ENCODE data around the gene MED23.

Gene MED23

DNA sequence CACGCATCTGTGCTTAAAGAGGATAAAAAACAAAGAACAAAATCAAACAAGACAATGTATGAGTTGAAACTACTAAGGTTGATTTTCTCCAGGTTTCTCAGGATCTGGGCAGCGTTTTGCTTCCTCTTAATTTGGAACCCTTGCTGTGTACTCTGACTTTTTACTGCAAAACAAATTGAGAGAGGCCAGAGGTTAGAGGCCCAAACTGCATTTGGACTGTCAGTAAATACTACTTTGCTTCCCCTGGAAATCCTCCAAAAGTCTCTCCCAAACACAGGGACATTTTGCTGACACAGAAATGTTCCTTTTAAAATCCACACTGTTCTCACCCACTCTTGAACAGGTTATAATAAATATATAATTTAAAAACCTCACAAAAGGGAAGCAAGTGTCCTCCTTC is 53.9 kb downstream of the MED23 start:
- H3F3A ChIP-seq (ENCODE audit: low read depth), result no peaks in the 10 kb centered on the region
- no peaks in the 10 kb centered on the region for H3K9me3 ChIP-seq (ENCODE audit: insufficient read depth, low read depth, low read length)
- no peaks in the 10 kb centered on the region for H3K4me1 ChIP-seq (ENCODE audit: insufficient read depth, low read length, poor library complexity, severe bottlenecking)
- H3K27me3 ChIP-seq (ENCODE audit: insufficient read depth, low read length, poor library complexity, severe bottlenecking), result no peaks in the 10 kb centered on the region
- H3K4me3 ChIP-seq (ENCODE audit: low read length, poor library complexity, severe bottlenecking), result no peak overlapping the region
- TF ChIP-seq, protein P1, sequence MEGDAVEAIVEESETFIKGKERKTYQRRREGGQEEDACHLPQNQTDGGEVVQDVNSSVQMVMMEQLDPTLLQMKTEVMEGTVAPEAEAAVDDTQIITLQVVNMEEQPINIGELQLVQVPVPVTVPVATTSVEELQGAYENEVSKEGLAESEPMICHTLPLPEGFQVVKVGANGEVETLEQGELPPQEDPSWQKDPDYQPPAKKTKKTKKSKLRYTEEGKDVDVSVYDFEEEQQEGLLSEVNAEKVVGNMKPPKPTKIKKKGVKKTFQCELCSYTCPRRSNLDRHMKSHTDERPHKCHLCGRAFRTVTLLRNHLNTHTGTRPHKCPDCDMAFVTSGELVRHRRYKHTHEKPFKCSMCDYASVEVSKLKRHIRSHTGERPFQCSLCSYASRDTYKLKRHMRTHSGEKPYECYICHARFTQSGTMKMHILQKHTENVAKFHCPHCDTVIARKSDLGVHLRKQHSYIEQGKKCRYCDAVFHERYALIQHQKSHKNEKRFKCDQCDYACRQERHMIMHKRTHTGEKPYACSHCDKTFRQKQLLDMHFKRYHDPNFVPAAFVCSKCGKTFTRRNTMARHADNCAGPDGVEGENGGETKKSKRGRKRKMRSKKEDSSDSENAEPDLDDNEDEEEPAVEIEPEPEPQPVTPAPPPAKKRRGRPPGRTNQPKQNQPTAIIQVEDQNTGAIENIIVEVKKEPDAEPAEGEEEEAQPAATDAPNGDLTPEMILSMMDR (conservative IDR thresholded peaks at IDR 0.05; ENCODE audit: low read length), result no peak
- no peak for TF ChIP-seq EZH2phosphoT487 (IDR thresholded peaks at IDR 0.05; ENCODE audit: borderline replicate concordance)
- H4K20me1 ChIP-seq (ENCODE audit: insufficient read depth, low read length, poor library complexity, severe bottlenecking), result no peaks in the 10 kb centered on the region
- H3K9ac ChIP-seq (ENCODE audit: low read depth, low read length, poor library complexity, severe bottlenecking), result no peak overlapping the region
- H3K4me2 ChIP-seq (ENCODE audit: low read depth, low read length, poor library complexity, severe bottlenecking), result no peak overlapping the region
- H3K9me2 ChIP-seq (replicated peaks; ENCODE audit: low read depth, low read length), result no peaks in the 10 kb centered on the region
- H2AFZ ChIP-seq (ENCODE audit: low read length), result no peak overlapping the region
- H3K79me2 ChIP-seq (ENCODE audit: insufficient read depth, low read length), result no peaks in the 10 kb centered on the region
- H3K36me3 ChIP-seq (ENCODE audit: insufficient read depth, low read length), result peaks cover 2% of the 10 kb centered on the region; the same call in 1 of the 2 replicates

DNA sequence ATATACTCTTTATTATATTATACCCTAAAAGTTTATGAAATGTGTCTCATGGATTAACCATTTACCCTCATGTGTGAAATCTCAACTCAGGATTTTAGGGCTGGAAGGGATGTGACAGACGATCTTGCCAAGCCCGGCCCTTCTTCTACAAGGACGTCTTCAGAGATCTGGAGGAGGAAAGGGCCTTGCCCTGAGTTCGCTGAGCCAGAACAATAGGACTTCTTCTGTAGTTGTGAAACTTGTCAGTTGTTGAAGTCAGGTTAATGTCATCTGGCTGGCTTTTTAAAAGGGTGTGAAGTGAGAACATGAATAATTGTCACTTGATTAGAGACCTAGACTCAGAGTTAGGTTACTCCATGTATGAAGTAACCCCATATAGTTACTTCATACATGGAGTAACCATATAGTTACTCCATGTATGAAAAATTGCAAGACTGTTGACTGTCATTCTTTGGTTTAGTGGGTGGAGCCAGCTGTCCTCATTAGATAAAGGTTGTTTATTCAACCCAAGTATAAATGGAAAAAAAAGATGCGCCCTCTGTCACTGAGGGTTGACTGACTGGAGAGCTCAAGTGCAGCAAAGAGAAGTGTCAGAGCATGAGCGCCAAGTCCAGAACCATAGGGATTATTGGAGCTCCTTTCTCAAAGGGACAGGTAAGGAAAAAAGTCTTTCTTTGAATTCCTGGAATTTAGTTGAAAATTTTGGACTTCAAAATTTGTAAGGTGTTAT is 55.2 kb downstream of the MED23 start, which contains the start of gene ARG1:
Gene ARG1, plus strand, starts transcription at position 541 of the 730 bp plus-strand sequence. Its CDS starts 57 bp downstream, at position 598.
- Histone ChIP-seq H3K9me2 (replicated peaks; ENCODE audit: low read depth, low read length) (no peaks in the 10 kb centered on the region), H3K9me3 (ENCODE audit: insufficient read depth, low read depth, low read length) (no peaks in the 10 kb centered on the region), H3K4me2 (ENCODE audit: low read depth, low read length, poor library complexity, severe bottlenecking) (no peak within 1 kb of the TSS), H4K20me1 (ENCODE audit: insufficient read depth, low read length, poor library complexity, severe bottlenecking) (no peaks in the 10 kb centered on the region), H3K4me3 (ENCODE audit: low read length, poor library complexity, severe bottlenecking) (no peak within 1 kb of the TSS), H2AFZ (ENCODE audit: low read length) (no peak within 1 kb of the TSS), H3F3A (ENCODE audit: low read depth) (no peaks in the 10 kb centered on the region), H3K79me2 (ENCODE audit: insufficient read depth, low read length) (no peaks in the 10 kb centered on the region), H3K9ac (ENCODE audit: low read depth, low read length, poor library complexity, severe bottlenecking) (no peak within 1 kb of the TSS), H3K36me3 (ENCODE audit: insufficient read depth, low read length) (no peaks in the 10 kb centered on the region), H3K4me1 (ENCODE audit: insufficient read depth, low read length, poor library complexity, severe bottlenecking) (no peaks in the 10 kb centered on the region), H3K27me3 (ENCODE audit: insufficient read depth, low read length, poor library complexity, severe bottlenecking) (no peaks in the 10 kb centered on the region)
- no peak for TF ChIP-seq EZH2phosphoT487 (IDR thresholded peaks at IDR 0.05; ENCODE audit: borderline replicate concordance)
- TF ChIP-seq, protein P1 (conservative IDR thresholded peaks at IDR 0.05; ENCODE audit: low read length), result no peak

DNA sequence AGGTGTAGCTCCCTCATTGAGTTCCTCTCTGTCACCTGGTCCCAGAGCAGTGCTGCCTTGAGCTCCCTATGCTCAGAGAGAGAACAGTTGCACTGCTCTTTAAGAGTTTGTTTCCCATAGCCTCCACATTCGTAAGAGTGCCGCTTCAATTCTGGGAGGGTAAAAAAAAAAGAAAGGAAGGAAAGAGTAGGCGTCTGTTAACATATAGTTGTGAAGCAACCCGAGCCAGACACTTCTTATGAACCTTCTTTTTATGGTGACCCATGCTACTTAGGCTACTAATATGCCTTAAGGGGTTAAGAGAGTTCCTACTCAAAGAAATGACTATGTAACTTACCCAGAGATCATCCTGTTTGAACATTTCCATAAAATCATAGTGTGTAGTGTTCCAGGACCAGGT is 59.3 kb downstream of the MED23 start:
- Histone ChIP-seq H3K4me3 (ENCODE audit: low read length, poor library complexity, severe bottlenecking) (no peak overlapping the region), H3K27me3 (ENCODE audit: insufficient read depth, low read length, poor library complexity, severe bottlenecking) (no peaks in the 10 kb centered on the region), H3F3A (ENCODE audit: low read depth) (no peaks in the 10 kb centered on the region), H3K79me2 (ENCODE audit: insufficient read depth, low read length) (no peaks in the 10 kb centered on the region), H3K9me2 (replicated peaks; ENCODE audit: low read depth, low read length) (no peaks in the 10 kb centered on the region), H3K9me3 (ENCODE audit: insufficient read depth, low read depth, low read length) (no peaks in the 10 kb centered on the region), H2AFZ (ENCODE audit: low read length) (no peak overlapping the region), H3K36me3 (ENCODE audit: insufficient read depth, low read length) (no peaks in the 10 kb centered on the region), H3K4me2 (ENCODE audit: low read depth, low read length, poor library complexity, severe bottlenecking) (no peak overlapping the region), H3K4me1 (ENCODE audit: insufficient read depth, low read length, poor library complexity, severe bottlenecking) (no peaks in the 10 kb centered on the region), H4K20me1 (ENCODE audit: insufficient read depth, low read length, poor library complexity, severe bottlenecking) (no peaks in the 10 kb centered on the region), H3K9ac (ENCODE audit: low read depth, low read length, poor library complexity, severe bottlenecking) (no peak overlapping the region)
- TF ChIP-seq, protein P1 (conservative IDR thresholded peaks at IDR 0.05; ENCODE audit: low read length), result no peak
- TF ChIP-seq EZH2phosphoT487 (IDR thresholded peaks at IDR 0.05; ENCODE audit: borderline replicate concordance), result no peak

Measured in Loucy (cell line).